ENCODE data around the gene GID8. TPM values are rescaled to one million over a fixed set of nuclear protein-coding genes. Genes with fewer than 3 reads are reported as not detected.

The GID8 gene
- total and polyA plus RNA-seq, 2 donors (not counting 1 experiment from before 2014, with no cell fraction given) = 12.4 to 47.4 TPM

DNA sequence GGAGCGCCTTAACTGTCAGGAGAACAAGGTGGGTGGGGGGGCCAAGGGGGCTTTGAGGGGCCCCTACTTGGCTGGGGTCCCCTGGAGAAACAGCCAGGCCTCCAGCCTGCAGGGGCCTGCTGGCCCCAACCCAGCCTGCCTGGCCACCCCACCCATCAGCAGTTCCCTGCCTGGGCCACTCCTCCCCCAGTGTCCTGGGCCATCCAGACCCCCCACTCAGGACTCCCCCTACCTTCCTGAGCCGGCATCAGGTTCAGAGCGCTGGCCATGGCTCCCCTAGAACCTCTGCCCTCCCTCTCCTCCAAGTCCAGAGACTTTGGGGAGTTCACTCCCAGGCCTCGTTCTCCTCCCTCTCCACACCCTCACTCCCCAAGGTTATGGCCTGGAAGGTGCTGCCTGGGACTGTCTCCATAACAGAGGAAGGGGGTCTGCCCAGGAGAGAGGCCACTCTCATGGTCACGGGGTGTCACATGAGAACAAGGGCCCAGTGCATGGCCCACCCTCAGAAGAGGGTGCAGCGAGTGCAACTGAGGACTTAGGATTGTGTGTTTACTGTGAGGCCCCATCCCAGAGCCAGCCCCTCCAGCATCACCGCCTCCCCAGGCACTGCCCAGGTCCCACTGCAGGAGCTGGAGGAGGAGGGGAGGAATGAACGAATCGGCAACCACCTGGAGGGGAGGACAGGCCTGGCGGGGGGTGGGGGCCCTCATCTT lies 20.6 kb downstream of the GID8 start:
- H3K27me3 Mint-ChIP-seq = no peaks in the 10 kb centered on the region
- 75% methylated on average over 9 of the region's 10 CpGs for WGBS (ENCODE audit: insufficient coverage)
- H2AFZ ChIP-seq (ENCODE audit: insufficient read depth, low read depth, low read length, poor library complexity, severe bottlenecking) = no peak overlapping the region
- H3K9me3 ChIP-seq (ENCODE audit: control extremely low read depth in 1 of 3, control insufficient read depth in 2 of 3, insufficient read depth in 1 of 3, low read length in 2 of 3) = no peaks in the 10 kb centered on the region
- DNase-seq (no peak), ATAC-seq (ENCODE audit: low read depth) (no peak)
- peaks cover 0 to 41% of the 10 kb centered on the region in 2 experiments for H3K36me3 ChIP-seq (replicated peaks in 1 of 2; ENCODE audit: control extremely low read depth in 1 of 2, control insufficient read depth in 1 of 2, extremely low read depth in 1 of 2, insufficient read depth in 2 of 2, low read length in 1 of 2)
- H3K27ac Mint-ChIP-seq = no peak overlapping the region
- H4K20me1 ChIP-seq (ENCODE audit: control insufficient read depth, insufficient read depth, low read length, poor library complexity, severe bottlenecking) = peaks cover 49% of the 10 kb centered on the region
- H3K4me1 Mint-ChIP-seq = peaks cover 38% of the 10 kb centered on the region
- no peak overlapping the region for H3K4me3 ChIP-seq (ENCODE audit: control extremely low read depth in 1 of 5, extremely low read depth in 1 of 5, insufficient read depth in 1 of 5, low read depth in 2 of 5, low read length in 4 of 5)
- no peak overlapping the region for H3K9ac ChIP-seq (ENCODE audit: low read length)
- ChIA-PET CTCF (interaction anchor here (0.8 to 1.0 kb wide), 2 partner anchors 51 to 58 kb away, joined by 4 read pairs; no protein-coding TSS in a partner anchor), POLR2A (no interaction called here)
- peaks cover 24 to 37% of the 10 kb centered on the region in 2 donors for H3K4me1 ChIP-seq (ENCODE audit: control insufficient read depth in 2 of 2, insufficient read depth in 2 of 2, low read length in 2 of 2)
- TF ChIP-seq CTCF (IDR thresholded peaks at IDR 0.05) = no peak
- TF ChIP-seq EZH2 (IDR thresholded peaks at IDR 0.05; ENCODE audit: borderline replicate concordance, insufficient read depth, low read depth, low read length, poor library complexity, severe bottlenecking) = no peak
- intact Hi-C loops (cut with micrococcal nuclease) = loop anchor here (10.0 kb wide), 3 partner anchors 46 to 936 kb away; partner anchors contain the start of genes BHLHE23, DNAJC5 and MRGBP
- H3K4me3 Mint-ChIP-seq = no peak overlapping the region
- peaks cover 68% of the 10 kb centered on the region for H3K79me2 ChIP-seq (ENCODE audit: control insufficient read depth, insufficient read depth, low read length)
- no peaks in the 10 kb centered on the region for H3K9me3 Mint-ChIP-seq (ENCODE audit: insufficient read depth)
- peak overlapping the region; percentile 57 for H3K4me2 ChIP-seq (replicated peaks; ENCODE audit: low read depth, low read length, poor library complexity, severe bottlenecking)
- no peak overlapping the region for H3K27ac ChIP-seq (ENCODE audit: low read length in 2 of 2)
- no peaks in the 10 kb centered on the region for H3K27me3 ChIP-seq (replicated peaks in 1 of 4; ENCODE audit: control extremely low read depth in 1 of 4, control insufficient read depth in 3 of 4, insufficient read depth in 4 of 4, low read length in 3 of 4)
